Occipital lobe (tissue), 2 donors: ENCODE measurements around the gene CALM1. TPM values are rescaled to one million over a fixed set of nuclear protein-coding genes. Genes with fewer than 3 reads are reported as not detected.

ENCODE experiments used
- DNase-seq: peaks from one replicate; lab custom pipeline; 2025; lab: John Stamatoyannopoulos, UW
- total RNA-seq: library from RNA; depleted of rRNA; stranded (reverse); fragments of >200 nt; gene quantifications from one replicate; pipeline ENCODE4 v1.2.3, GENCODE V29; 2014

The CALM1 gene
- total RNA-seq: 1,332 TPM

DNA sequence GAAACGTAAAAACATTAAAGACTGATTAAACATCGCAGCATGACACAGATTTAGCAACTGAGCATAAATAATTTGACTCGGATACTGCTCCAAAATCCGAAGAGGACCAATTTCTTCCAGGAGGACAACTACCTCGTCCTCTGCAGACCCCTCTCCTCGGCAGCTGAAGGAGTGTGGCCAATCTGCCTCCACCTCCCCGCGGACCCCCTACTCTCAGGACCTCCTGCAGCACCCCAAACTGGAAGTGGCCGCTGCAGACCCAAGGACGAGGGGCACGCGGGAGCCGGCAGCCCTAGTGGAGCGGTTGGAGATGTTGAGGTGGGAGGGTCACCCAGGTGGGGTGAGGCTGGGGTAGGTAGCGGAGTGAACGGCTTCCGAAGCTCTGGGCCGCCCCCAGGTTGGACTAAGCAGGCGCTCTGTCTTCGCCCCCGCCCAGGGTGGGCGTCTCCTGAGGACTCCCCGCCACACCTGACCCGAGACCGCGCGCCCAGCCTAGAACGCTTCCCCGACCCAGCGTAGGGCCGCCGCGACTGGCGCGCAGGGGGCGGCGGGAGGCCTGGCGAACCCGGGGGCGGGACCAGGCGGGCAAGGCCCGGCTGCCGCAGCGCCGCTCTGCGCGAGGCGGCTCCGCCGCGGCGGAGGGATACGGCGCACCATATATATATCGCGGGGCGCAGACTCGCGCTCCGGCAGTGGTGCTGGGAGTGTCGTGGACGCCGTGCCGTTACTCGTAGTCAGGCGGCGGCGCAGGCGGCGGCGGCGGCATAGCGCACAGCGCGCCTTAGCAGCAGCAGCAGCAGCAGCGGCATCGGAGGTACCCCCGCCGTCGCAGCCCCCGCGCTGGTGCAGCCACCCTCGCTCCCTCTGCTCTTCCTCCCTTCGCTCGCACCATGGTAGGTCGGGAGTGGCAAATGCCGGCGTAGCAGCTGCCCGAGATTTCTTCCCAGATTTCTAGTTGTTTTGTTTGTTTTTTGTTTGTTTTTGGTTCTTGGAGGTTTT lies at the start of gene CALM1:
Gene CALM1, plus strand, starts transcription at position 689 of the 999 bp plus-strand sequence. Its CDS starts 202 bp downstream, at position 891.
- peak; percentile 90 for DNase-seq

GRCh38 chr14:90348270-90348669 lies 48.6 kb upstream of the CALM1 start:
- DNase-seq: no peak

DNA sequence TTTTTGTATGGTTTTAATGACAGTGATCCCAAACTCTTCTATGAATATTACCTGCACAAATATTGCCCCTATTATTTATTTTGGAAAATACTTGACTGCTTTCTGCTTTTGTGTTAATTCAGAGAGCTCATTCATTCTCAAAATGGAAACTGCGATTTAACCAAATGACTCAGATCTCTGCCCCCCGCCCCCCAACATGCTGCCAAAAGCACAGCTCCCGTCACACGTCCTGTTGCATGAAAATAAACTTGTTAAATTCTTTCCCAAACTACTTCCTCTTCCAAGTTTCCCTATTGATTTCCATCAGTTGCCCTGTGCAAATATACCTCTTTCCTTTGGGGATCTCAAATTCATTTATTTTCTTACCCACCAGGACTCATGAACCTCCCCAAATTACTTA lies 47.1 kb upstream of the CALM1 start:
- no peak for DNase-seq

DNA sequence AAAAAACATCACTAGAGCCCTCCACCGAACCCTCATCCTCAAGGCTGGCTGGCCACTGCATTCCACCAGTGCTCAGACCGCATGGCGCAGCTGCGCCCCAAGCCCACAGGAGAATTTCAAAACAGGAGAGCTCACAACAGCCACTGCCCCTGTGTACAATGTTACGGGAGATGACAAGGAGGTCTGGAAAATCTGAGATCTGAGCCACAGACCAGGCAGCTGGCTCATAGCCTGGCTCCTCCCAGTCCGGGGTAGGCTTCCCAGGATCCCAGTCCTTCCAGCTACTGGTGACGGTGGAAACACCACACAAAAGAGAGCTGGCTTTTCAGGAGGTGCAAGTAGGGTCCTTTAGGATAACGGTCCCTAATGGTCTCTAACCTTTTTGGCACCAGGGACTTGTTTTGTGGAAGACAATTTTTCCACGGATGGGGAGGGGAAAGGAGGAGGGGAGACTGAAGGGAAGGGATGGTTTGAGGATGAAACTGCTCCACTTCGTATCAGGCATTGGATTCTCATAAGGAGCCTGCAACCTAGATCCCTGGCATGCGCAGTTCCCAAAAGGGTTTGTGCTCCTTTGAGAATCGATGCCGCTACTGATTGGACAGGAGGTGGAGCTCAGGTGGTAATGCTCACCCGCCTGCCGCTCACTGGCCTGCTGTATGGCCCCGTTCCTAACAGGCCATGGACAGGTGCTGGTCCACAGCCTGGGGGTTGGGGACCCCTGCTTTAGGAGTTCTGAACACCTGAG lies 42.1 kb upstream of the CALM1 start:
- DNase-seq: no peak

DNA sequence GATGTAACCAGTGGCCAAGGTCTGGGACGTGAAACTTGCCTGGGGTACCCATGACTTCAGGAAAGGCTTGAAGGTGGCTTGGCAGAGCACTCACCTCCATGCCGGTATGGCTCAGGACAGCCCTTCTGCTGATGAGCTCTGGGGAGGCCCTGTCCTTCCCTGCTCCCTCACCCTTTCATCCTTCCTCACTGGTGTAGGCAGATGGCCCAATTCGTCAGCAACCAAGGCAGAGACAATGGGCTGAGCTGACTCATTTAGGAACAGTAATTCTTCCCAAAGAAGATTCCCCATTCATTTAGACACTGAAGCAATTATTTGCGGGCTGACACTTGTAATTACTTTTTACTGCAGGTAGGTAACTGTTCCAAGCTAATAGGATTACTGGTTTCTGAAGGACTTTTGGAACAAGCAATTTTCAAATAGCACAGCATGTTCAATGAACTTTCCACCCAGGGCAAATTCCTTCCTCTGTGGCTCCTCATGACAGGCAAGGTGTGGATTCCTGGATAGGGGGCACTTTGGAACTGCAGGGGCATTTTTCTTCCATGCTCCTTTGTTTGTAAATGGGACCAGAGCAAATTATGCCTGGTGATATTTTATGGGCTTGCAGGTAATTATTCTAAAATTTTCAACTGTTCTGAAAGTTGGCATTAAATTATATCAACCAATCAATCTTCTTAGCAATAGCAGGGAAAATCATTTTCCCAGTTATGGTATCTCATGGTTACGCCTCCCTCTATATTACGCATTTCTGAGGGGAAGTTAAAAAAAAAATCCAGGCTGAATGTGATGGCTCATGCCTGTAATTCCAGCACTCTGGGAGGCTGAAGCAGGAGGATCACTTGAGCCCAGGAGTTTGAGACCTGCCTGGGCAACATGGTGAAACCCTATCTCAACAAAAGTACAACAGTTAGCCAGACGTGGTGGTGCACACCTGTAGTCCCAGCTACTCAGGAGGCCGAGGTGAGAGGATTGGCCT lies 41.0 kb upstream of the CALM1 start:
- DNase-seq: no peak

- no peak for DNase-seq
Measured at GRCh38 chr14:90356925-90357324, 39.9 kb upstream of the CALM1 start.

DNA sequence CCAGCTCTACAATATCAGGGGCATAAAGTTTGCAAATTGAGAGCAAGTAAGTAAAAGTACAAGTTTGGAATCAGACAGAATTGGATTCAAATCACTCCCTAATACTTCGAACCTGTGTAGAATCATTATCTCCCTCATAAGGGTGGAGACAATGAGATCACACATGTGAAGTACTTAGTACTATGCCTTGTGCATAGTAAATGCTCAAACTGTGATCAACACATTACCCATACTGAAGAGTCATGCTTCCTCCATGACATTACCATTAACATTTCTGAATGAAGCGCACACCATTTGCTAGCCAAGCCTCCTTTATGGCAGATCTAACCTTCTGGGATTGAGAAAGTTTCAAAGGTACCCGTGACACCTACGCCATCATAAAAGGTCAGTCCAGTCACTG lies 38.5 kb upstream of the CALM1 start:
- DNase-seq: no peak

DNA sequence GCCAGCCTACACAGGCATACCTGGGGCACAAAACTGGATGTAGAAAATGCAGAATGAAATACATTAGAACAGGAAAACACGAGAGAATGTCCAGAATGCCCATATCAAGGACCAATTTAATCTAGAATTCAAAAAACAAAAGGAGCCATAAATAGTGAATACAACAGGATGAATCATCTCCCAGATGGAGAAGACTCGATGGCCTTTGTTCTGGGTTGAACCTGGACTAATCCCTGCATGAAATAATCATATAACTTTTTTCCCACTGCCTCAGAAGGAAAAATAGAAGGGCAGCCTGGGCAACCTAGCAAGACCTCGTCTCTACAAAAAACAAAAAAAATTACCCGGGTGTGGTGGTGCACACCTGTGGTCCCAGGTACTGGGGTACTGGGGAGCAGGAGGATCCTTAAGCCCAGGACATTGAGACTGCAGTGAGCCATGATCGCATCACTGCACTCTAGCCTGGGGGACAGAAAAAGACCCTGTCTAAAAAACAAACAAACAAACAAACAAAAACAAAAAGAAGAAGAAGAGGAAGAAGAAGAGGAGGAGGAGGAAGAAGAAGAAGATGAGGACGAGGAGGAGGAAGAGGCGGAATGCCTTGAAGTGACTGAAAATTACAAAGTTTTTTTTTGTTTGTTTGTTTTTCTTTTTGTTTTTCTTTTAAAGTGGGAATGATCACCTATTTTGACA lies 34.8 kb upstream of the CALM1 start:
- no peak for DNase-seq

GRCh38 chr14:90362558-90362896 lies 34.3 kb upstream of the CALM1 start:
- no peak for DNase-seq

GRCh38 chr14:90368946-90369721 lies 27.7 kb upstream of the CALM1 start:
- DNase-seq: no peak

DNA sequence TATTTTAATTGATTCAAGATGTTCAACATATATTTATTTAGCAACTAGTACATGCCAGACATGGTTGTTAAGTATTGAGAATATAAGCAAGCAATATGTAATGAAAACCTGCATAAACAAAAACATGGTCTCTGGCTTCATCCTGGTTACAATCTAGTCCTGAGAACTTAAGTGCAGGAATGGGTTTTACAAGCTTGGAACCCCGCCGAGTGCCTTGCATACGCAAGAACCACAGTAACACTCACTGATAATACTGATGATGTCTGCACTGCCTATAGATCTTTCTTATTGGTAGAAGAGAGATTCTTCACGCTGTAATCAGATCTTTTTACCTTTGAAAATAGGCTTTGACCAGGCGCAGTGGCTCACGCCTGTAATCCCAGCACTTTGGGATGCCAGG lies 22.9 kb upstream of the CALM1 start:
- DNase-seq: no peak

DNA sequence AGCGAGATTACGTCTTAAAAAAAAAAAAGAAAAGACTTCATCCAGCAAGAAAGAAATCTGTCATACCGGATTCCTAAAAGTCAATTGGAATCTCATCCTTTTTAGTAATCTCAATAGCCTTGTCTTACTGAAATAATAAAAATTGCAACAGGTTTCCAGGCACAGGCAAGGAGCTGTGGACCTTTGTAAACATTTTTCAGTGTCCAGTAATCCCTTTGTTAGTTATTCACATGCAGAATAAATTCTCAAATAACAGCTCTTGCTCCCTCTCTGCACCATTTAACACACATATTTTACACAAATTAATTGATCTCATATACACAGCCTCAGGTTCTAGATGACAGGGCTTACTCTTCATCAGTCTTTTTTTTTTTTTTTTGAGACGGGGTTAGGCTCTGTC lies 22.0 kb upstream of the CALM1 start:
- no peak for DNase-seq

- no peak for DNase-seq
Measured at GRCh38 chr14:90375934-90376333, 20.9 kb upstream of the CALM1 start.

DNA sequence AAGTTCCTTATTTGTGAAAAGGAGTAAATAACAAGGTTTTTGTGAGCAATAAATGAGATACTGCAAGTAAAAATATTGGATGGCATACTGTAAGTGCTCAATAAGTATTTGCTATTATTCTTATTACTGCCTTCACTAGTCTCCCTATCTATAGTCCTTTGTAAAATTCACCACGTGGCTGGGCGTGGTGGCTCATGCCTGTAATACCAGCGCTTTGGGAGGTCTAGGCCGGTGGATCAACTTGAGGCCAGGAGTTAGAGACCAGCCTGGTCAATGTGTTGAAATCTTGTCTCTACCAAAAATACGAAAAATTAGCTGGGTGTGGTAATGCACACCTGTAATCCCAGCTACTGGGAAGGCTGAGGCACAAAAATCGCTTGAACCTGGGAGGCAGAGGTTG lies 18.6 kb upstream of the CALM1 start:
- no peak for DNase-seq

DNA sequence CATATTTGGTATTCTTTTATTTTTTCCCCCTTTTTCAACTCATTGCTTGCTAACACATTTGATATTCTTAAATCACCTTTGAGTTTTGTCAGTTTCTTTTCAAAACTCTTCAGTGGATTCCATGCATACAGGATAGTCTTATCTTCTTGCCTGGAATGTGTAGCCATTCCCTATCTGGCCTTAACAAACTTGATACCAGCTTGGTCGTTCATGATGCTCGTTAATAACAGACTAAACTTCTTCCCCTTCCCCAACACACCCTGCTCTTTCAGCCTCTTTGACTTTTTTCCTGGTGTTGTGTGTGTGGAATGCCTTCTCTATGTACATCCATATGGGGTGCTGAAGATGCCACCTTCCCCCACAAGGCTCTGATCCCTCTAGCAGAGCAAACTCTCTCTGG lies 17.7 kb upstream of the CALM1 start:
- DNase-seq: no peak

- DNase-seq: peak; percentile 64
Measured at GRCh38 chr14:90381011-90381786, 15.6 kb upstream of the CALM1 start.

DNA sequence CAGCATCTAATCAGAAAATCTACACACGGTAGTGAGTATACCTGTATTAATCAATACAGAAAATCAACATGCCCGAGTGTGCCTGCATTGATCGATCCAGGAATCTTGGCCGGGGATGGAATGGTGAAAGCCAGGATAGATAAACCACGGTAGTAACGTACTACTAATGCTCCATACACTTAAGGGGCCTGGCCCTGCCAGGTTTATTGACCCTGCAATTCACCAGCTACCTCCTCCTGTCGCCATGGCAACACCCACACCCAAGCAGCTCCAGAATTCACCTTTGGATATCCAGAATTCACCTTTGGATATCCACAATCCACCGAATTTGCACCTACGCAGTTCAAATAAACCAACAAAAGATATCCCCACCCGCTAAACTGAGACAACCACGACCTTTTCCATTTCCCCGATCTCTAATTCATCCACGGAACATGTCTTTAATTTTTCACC lies 14.8 kb upstream of the CALM1 start:
- no peak for DNase-seq

- DNase-seq: peak; percentile 72
Measured at GRCh38 chr14:90382491-90383125, 14.2 kb upstream of the CALM1 start.
